ENCODE measurements around the gene COPE. TPM values are rescaled to one million over a fixed set of nuclear protein-coding genes. Genes with fewer than 3 reads are reported as not detected.

COPE gene
- total and polyA plus RNA-seq, 7 donors, result 130 to 346 (median 198) TPM

DNA sequence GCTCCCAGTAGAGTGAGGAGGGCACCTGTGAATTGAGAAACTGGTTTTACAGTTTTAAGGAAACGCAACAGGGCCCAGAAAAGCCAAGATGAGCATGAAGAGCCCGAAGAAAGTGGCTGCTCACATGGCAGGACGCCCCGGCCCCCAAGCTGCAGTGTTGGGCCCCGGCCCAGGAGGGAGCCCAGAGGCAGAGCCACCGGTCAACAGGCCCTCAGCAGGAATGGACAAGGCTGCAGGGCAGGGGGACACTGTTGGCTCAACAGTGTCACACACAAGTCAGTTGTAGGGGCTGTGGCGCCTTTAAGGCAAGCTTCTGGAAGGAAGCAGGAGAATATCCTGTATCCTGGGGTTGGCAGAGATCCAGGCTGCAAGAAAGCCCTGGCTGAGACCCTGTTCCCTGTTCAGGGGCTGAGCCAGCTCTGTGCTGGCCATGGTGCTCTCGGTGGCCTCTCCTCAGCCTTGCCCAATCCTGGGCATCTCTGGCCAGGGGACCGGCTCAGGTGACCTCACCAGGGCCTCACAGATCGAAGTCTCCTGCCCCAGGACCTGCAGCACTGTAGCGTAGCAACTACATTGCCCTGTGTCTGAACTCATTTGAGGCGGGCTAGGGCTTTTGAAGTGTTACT, 59.4 kb downstream of the COPE start:
- DNase-seq, result no peak
- 88 to 90% methylated on average over 12 of the region's 12 CpGs for WGBS, 2 donors
- Histone ChIP-seq H3K4me1 (peaks cover 0 to 10% (median 0%) of the 10 kb centered on the region in 4 donors), H3K4me3 (no peak overlapping the region), H3K36me3 (peaks cover 79 to 100% (median 93%) of the 10 kb centered on the region in 4 donors), H3K9me3 (no peaks in the 10 kb centered on the region), H3K27me3 (no peaks in the 10 kb centered on the region), H3K27ac (no peak overlapping the region)
- no peak for TF ChIP-seq EP300 (IDR thresholded peaks at IDR 0.05)
- no peak for TF ChIP-seq POLR2AphosphoS5 (IDR thresholded peaks at IDR 0.05)
- no peak for TF ChIP-seq POLR2A (IDR thresholded peaks at IDR 0.05)
- TF ChIP-seq, protein P1, sequence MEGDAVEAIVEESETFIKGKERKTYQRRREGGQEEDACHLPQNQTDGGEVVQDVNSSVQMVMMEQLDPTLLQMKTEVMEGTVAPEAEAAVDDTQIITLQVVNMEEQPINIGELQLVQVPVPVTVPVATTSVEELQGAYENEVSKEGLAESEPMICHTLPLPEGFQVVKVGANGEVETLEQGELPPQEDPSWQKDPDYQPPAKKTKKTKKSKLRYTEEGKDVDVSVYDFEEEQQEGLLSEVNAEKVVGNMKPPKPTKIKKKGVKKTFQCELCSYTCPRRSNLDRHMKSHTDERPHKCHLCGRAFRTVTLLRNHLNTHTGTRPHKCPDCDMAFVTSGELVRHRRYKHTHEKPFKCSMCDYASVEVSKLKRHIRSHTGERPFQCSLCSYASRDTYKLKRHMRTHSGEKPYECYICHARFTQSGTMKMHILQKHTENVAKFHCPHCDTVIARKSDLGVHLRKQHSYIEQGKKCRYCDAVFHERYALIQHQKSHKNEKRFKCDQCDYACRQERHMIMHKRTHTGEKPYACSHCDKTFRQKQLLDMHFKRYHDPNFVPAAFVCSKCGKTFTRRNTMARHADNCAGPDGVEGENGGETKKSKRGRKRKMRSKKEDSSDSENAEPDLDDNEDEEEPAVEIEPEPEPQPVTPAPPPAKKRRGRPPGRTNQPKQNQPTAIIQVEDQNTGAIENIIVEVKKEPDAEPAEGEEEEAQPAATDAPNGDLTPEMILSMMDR (IDR thresholded peaks at IDR 0.05), result no peak
- intact Hi-C loops (cut with DNase I), result no loop called here

DNA sequence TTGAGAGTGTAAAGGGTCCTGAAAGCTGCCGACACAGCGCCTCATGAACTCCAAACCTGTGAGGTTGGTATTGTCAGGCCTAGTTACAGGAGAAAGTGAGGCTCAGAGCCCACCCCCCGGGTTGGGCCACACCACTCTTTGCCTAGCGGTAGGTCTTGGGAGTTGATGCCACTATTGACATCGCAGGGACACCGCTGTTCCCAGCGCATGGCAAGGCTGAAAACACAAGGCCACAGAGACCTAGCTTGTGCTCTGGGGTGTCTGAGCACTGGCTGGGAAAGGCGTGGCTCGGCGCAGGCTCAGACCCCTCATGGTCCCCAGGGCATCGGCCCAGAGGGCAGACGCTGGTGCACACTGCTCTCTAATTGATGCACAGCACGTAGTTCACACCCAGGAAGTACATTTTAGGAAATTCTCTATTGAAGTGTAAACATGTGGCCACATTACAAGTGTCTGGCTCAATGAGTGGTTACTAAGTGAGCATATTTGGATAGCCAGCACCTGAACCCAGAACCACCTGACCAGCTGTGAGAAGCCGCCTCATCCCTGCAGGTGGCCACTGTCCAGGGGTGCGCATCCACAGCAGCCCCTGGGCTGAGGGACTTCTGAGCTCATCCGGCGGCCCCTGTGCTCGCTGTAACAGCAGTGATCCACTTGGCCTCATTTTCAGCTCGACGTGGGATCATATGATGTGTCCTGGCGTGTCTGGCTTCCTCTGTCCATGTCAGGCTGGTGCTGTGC, 60.1 kb downstream of the COPE start:
- H3K9me3 ChIP-seq, result no peaks in the 10 kb centered on the region
- WGBS, 2 donors, result 92 to 93% methylated on average over 21 of the region's 21 CpGs
- DNase-seq, result no peak
- intact Hi-C loops (cut with DNase I), result no loop called here
- TF ChIP-seq EP300 (IDR thresholded peaks at IDR 0.05), result no peak
- TF ChIP-seq, protein P1 (IDR thresholded peaks at IDR 0.05), result no peak
- TF ChIP-seq POLR2A (IDR thresholded peaks at IDR 0.05), result no peak
- no peak for TF ChIP-seq POLR2AphosphoS5 (IDR thresholded peaks at IDR 0.05)
- peaks cover 0 to 10% (median 0%) of the 10 kb centered on the region in 4 donors for H3K4me1 ChIP-seq
- H3K4me3 ChIP-seq, result no peak overlapping the region
- H3K36me3 ChIP-seq, result peaks cover 82 to 100% (median 97%) of the 10 kb centered on the region in 4 donors
- no peaks in the 10 kb centered on the region for H3K27me3 ChIP-seq
- no peak overlapping the region for H3K27ac ChIP-seq

DNA sequence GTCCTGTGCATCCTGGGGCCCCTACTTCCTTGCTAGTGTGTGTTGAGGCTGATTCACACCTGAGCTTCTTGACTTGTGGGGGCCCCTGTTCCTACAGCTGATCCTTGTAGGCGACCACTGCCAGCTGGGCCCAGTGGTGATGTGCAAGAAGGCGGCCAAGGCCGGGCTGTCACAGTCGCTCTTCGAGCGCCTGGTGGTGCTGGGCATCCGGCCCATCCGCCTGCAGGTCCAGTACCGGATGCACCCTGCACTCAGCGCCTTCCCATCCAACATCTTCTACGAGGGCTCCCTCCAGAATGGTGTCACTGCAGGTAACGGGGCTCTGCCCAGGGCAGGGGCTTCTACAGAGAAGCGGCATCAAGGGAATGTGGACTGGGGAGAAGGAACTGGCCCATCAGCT, 62.0 kb downstream of the COPE start:
- WGBS, 2 donors, result 96% methylated on average over 13 of the region's 13 CpGs
- intact Hi-C loops (cut with DNase I), result no loop called here
- Histone ChIP-seq H3K27me3 (no peaks in the 10 kb centered on the region), H3K9me3 (no peaks in the 10 kb centered on the region), H3K4me3 (no peak overlapping the region), H3K4me1 (peaks cover 0 to 10% (median 0%) of the 10 kb centered on the region in 4 donors), H3K36me3 (peaks cover 76 to 100% (median 96%) of the 10 kb centered on the region in 4 donors), H3K27ac (no peak overlapping the region)
- no peak for DNase-seq
- TF ChIP-seq POLR2A (IDR thresholded peaks at IDR 0.05) (no peak), EP300 (IDR thresholded peaks at IDR 0.05) (no peak), POLR2AphosphoS5 (IDR thresholded peaks at IDR 0.05) (no peak)
- TF ChIP-seq, protein P1 (IDR thresholded peaks at IDR 0.05), result no peak

DNA sequence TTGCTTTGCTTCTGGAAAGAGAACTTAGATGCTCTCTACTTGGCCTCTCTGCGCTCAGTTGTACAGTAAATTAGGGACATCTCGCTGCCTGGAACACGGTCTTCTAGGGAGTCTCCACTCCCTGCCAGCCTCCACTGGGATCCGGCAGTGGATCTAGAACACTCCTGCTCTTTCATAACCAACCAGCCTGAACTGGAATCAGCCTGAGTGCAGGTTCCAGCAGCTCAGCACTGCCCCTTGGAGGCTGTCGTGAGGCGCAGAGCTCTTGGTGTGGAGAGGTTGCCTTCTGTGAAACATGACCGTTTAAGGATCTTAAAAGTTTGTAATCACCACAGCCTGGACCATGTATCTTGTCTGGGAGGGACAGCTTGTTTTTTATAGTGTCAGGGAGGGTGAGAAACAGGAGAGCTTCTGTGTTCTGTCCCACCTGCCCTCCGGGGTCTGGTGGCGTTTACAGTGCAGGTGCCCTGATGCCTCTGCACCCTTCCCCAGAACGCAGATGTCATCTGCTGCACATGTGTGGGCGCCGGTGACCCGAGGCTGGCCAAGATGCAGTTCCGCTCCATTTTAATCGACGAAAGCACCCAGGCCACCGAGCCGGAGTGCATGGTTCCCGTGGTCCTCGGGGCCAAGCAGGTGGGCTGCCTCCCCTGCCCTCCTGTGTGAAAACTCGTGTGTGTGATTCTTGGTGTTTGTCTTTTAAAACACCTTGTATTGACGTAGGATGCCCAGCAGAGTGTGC, 62.6 kb downstream of the COPE start:
- peaks cover 0 to 10% (median 0%) of the 10 kb centered on the region in 4 donors for H3K4me1 ChIP-seq
- H3K27me3 ChIP-seq, result no peaks in the 10 kb centered on the region
- no peaks in the 10 kb centered on the region for H3K9me3 ChIP-seq
- 89 to 90% methylated on average over 22 of the region's 22 CpGs for WGBS, 2 donors
- intact Hi-C loops (cut with DNase I), result no loop called here
- H3K27ac ChIP-seq, result no peak overlapping the region
- no peak overlapping the region for H3K4me3 ChIP-seq
- DNase-seq, result no peak
- TF ChIP-seq EP300 (IDR thresholded peaks at IDR 0.05) (no peak), POLR2AphosphoS5 (IDR thresholded peaks at IDR 0.05) (no peak), POLR2A (IDR thresholded peaks at IDR 0.05) (no peak)
- TF ChIP-seq, protein P1 (IDR thresholded peaks at IDR 0.05), result no peak
- H3K36me3 ChIP-seq, result peaks cover 69 to 100% (median 96%) of the 10 kb centered on the region in 4 donors
